Upper lobe of left lung (tissue), 6 donors: Measurements from ENCODE around the gene SLC7A10. TPM values are rescaled to one million over a fixed set of nuclear protein-coding genes. Genes with fewer than 3 reads are reported as not detected.
"Not testable (repeated sequence)": the region's sequence is repeated elsewhere in the genome, so short reads cannot be mapped to it uniquely, and the experiment has no call there.

Experiments used
- ATAC-seq, 2 donors: fragments of 200-7000 bp; cut with Tn5 transposase; one replicate each; pipeline ENCODE4 v1.9.1; 2022; ENCODE audit warnings: mild to moderate bottlenecking in 2 of 2, moderate library complexity in 2 of 2; ENCODE audit not compliant: low FRiP score in 2 of 2
- DNase-seq, 2 donors: peaks; one replicate each; pipeline ENCODE4 v3.0.0-alpha.2; 2019 to 2020
- H3K27ac ChIP-seq, 4 donors: fragments of 200-600 bp; sonication (generic); one replicate each; pipeline ENCODE4 v1.5.1; 2016 to 2019
- H3K27me3 ChIP-seq, 4 donors: fragments of 200-600 bp; sonication (generic); one replicate each; pipeline ENCODE4 v1.5.1; 2017 to 2019
- H3K36me3 ChIP-seq, 4 donors: fragments of 200-600 bp; sonication (generic); one replicate each; pipeline ENCODE4 v1.5.1; 2016 to 2019
- H3K4me1 ChIP-seq, 4 donors: fragments of 200-600 bp; sonication (generic); one replicate each; pipeline ENCODE4 v1.5.1; 2018 to 2019
- H3K4me3 ChIP-seq, 4 donors: fragments of 200-600 bp; sonication (generic); one replicate each; pipeline ENCODE4 v1.5.1; 2017 to 2019; ENCODE audit warnings: mild to moderate bottlenecking in 2 of 4, moderate library complexity in 1 of 4
- H3K9me3 ChIP-seq, 4 donors: fragments of 200-600 bp; sonication (generic); one replicate each; pipeline ENCODE4 v1.5.1; 2018 to 2019
- CTCF ChIP-seq, 6 experiments: fragments of 450-650 bp in 4 of 6; fragments of 200-600 bp in 2 of 6; sonication (generic) in 2 of 6; IDR thresholded peaks; one replicate each; pipeline ENCODE4 v1.5.1; 2016 to 2019; ENCODE audit warnings: antibody characterized with exemption in 6 of 6
- EP300 ChIP-seq, 4 donors: sonication (generic); formaldehyde crosslinking; IDR thresholded peaks; one replicate each; pipeline ENCODE4 v1.5.1; 2017; ENCODE audit warnings: antibody characterized with exemption in 4 of 4, control low read depth in 2 of 4
- POLR2A ChIP-seq, 4 donors: fragments of 450-650 bp; IDR thresholded peaks; one replicate each; pipeline ENCODE4 v1.5.1; 2016 to 2017; ENCODE audit warnings: antibody characterized with exemption in 4 of 4, mild to moderate bottlenecking in 2 of 4
- POLR2AphosphoS5 ChIP-seq, 2 donors: sonication (generic); formaldehyde crosslinking; IDR thresholded peaks; one replicate each; pipeline ENCODE4 v1.5.1; 2017; ENCODE audit warnings: antibody characterized with exemption in 2 of 2
- WGBS, 2 donors: methylation state at CpG; one replicate each; pipeline ENCODE4 v1.1.5; 2017 to 2018; 5-methylcytosine and 5-hydroxymethylcytosine counted together
- total RNA-seq, 6 donors: library from RNA; depleted of rRNA in 4 of 6; stranded (reverse); fragments of >200 nt in 4 of 6; gene quantifications; one replicate each; pipeline versions ENCODE4 v1.1.0 to v1.2.1, GENCODE V29; 2016 to 2021
- donor health status: DM: no; HTN: no; CAD: no; lungs with moderate emphysema.
- donor health status: DM: no; HTN: yes; CAD: no; lungs with severe emphysema.

SLC7A10 gene
- total RNA-seq, 6 donors from 2014 or later: 0.29 to 2.1 (median 0.47) TPM; not detected in 2

- Histone ChIP-seq H3K36me3 (peaks cover 0 to 3% (median 0%) of the 10 kb centered on the region in 4 donors), H3K9me3 (no peaks in the 10 kb centered on the region), H3K27ac (no peak overlapping the region), H3K4me1 (no peaks in the 10 kb centered on the region), H3K4me3 (no peak overlapping the region), H3K27me3 (no peaks in the 10 kb centered on the region)
- ATAC-seq (no peak), DNase-seq (no peak)
- TF ChIP-seq CTCF (IDR thresholded peaks at IDR 0.05) (no peak), EP300 (IDR thresholded peaks at IDR 0.05) (no peak), POLR2A (IDR thresholded peaks at IDR 0.05) (no peak), POLR2AphosphoS5 (IDR thresholded peaks at IDR 0.05) (no peak)
- 58 to 79% methylated on average over 9 to 17 of the region's 17 CpGs for WGBS, 2 donors
Measured at GRCh38 chr19:33211794-33212435, 13.7 kb downstream of the SLC7A10 start.

DNA sequence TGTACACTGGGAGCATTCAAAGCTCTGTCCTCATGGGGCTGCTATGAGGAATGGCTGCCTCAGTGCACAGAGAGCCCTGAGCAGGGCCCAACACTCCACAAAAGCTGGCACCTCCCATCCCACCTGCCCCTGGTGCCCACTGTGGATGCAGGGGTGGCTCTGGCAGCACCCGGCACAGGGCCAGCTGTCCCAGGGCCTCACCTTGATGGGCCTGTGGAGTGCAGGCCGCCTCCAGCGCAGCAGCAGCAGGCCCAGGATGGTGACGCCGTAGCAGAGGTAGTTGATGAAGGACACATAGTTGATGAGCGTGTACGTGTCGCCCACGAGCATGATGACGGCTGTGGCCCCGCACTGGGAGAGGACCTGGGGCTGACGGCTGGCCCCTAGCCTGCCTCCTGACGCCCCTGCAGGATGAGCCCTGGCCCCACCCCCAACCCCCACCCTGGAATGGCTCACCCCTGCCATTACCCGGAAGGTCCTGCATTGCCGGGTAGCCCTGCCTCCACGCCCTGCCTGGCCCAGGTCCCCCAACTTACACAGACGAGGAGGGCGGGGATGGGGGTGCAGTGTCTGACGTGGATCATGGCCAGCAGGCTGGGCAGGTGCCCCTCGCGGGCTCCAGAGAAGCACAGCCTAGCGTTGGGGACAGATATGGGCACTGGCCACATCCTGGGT lies 15.2 kb downstream of the SLC7A10 start:
- ATAC-seq: no peak
- H3K4me3 ChIP-seq: no peak overlapping the region
- no peaks in the 10 kb centered on the region for H3K4me1 ChIP-seq
- no peaks in the 10 kb centered on the region for H3K27me3 ChIP-seq
- 89 to 92% methylated on average over 9 to 14 of the region's 22 CpGs for WGBS, 2 donors
- TF ChIP-seq EP300 (IDR thresholded peaks at IDR 0.05) (no peak), CTCF (IDR thresholded peaks at IDR 0.05) (no peak), POLR2AphosphoS5 (IDR thresholded peaks at IDR 0.05) (no peak), POLR2A (IDR thresholded peaks at IDR 0.05) (no peak)
- no peak for DNase-seq
- H3K9me3 ChIP-seq: no peaks in the 10 kb centered on the region
- peaks cover 0 to 15% (median 4%) of the 10 kb centered on the region in 4 donors for H3K36me3 ChIP-seq
- no peak overlapping the region for H3K27ac ChIP-seq

DNA sequence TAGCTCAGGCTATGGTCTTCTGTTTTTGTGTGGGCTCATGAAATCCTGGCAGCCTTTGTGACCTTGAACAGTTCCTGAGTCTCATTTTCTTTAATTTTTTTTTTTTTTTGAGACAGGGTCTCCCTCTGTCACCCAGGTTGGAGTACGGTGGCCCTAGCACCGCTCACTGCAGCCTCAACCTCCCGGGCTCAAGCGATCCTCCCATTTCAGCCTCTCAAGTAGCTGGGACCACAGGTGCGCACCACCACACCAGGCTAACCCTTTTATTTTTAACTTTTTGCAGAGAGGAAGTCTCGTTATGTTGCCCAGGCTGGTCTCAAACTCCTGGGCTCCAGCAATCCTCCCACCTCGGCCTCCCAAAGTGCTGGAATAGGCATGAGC lies 15.8 kb downstream of the SLC7A10 start:
- H3K9me3 ChIP-seq, ATAC-seq, H3K27ac ChIP-seq, H3K27me3 ChIP-seq, H3K4me3 ChIP-seq, H3K4me1 ChIP-seq, DNase-seq: not testable (repeated sequence)
- WGBS, 2 donors: 89 to 90% methylated on average over 7 of the region's 7 CpGs
- H3K36me3 ChIP-seq: peaks cover 0 to 15% (median 7%) of the 10 kb centered on the region in 4 donors

- Histone ChIP-seq H3K27me3 (no peaks in the 10 kb centered on the region), H3K4me1 (no peaks in the 10 kb centered on the region), H3K36me3 (peaks cover 0 to 18% (median 8%) of the 10 kb centered on the region in 4 donors), H3K9me3 (no peaks in the 10 kb centered on the region), H3K4me3 (no peak overlapping the region), H3K27ac (no peak overlapping the region)
- TF ChIP-seq POLR2AphosphoS5 (IDR thresholded peaks at IDR 0.05): no peak
- TF ChIP-seq EP300 (IDR thresholded peaks at IDR 0.05): no peak
- no peak for TF ChIP-seq CTCF (IDR thresholded peaks at IDR 0.05)
- TF ChIP-seq POLR2A (IDR thresholded peaks at IDR 0.05): no peak
- WGBS, 2 donors: 79 to 92% methylated on average over 12 to 24 of the region's 24 CpGs
- ATAC-seq: no peak
- DNase-seq: no peak
Measured at GRCh38 chr19:33208904-33209849, 16.5 kb downstream of the SLC7A10 start.

DNA sequence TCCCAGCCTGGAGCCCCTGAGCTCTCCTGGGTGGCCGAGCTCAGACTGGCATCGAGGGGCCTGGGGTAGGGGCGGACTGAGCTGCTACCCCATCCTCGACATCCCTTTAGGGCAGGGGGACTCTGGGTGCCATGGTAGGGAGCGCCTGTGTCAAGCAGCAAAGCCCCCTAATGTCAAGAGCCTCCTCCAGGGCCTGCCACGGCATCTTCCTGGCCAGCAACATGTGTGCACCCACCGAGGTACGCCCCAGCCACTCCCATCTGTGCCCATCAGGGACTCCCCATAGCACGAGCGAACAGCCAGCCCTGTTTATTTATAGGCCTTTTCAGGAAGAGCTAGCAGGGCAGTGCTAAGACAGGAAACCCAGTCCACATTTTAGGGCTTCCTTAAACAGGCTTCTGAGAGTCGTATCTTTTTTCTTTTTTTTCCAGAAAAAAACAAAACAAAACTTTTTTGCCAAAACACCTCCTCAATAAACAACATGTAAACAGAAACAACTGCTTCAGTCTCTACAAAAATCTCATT lies 17.2 kb downstream of the SLC7A10 start:
- 52 to 54% methylated on average over 6 to 8 of the region's 11 CpGs for WGBS, 2 donors

More for the DNA sequence above, 17.2 kb downstream of the SLC7A10 start:
- H3K4me1 ChIP-seq: no peaks in the 10 kb centered on the region
- no peak overlapping the region for H3K4me3 ChIP-seq
- H3K27ac ChIP-seq: no peak overlapping the region
- H3K9me3 ChIP-seq: no peaks in the 10 kb centered on the region
- DNase-seq (no peak), ATAC-seq (no peak)
- peaks cover 0 to 18% (median 8%) of the 10 kb centered on the region in 4 donors for H3K36me3 ChIP-seq
- TF ChIP-seq CTCF (IDR thresholded peaks at IDR 0.05) (no peak), POLR2AphosphoS5 (IDR thresholded peaks at IDR 0.05) (no peak), EP300 (IDR thresholded peaks at IDR 0.05) (no peak), POLR2A (IDR thresholded peaks at IDR 0.05) (no peak)
- no peaks in the 10 kb centered on the region for H3K27me3 ChIP-seq
